Activated CD8-positive, alpha-beta memory T cell treated with anti-CD3 and anti-CD28 coated beads, Interleukin-2, amount 50 U/mL, for 24 hours (primary cell): ENCODE data around the gene ASPHD1.

ENCODE experiments used
- DNase-seq: peaks from one replicate; pipeline ENCODE4 v3.0.0-alpha.2; 2020; ENCODE audit errors: extremely low read depth

Gene ASPHD1

GRCh38 chr16:29943846-29944799 is 43.8 kb downstream of the ASPHD1 start:
- DNase-seq: no peak

GRCh38 chr16:29947897-29948296 is 47.6 kb downstream of the ASPHD1 start:
- no peak for DNase-seq

DNA sequence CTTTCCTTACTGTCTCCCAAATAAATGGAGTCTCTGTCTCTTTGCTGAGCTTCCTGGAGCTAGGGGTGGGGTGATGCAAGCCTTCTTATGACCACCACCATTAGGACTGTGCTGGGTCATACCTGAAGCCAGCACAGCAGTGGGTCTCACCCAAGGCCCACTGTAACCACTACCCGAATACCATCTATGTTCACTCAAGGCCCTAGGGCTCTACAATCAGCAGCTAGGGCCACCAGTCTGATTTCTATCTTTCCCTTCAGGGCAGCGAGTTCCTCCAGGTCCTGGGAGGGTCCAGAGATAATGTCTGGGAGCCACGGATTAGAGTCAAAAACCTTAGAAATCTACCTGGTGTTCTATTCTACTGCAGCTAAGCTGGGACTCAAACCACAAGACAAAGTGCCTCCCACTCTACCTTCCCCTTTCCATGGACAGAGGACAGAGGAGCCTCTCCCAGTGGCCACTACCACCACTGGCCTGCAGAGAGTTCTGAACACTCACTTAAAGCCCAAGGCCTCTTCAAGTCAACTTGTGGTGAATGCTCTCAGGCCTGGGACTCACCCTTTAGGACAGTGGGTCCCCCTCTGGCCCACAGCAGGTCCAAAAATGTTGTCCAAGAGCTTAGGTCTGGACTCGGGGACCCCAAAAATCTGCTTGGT is 50.6 kb downstream of the ASPHD1 start:
- DNase-seq: no peak

GRCh38 chr16:29951625-29952365 is 51.5 kb downstream of the ASPHD1 start:
- no peak for DNase-seq
